Fibroblast of skin of left quadriceps (primary cell): ENCODE results near the gene NR2F1-AS1.

ENCODE experiments used
- DNase-seq, 2 experiments: peaks; one replicate each; pipeline ENCODE4 v3.0.0-alpha.2; 2013; ENCODE audit warnings: low read depth in 2 of 2

The NR2F1-AS1 gene

GRCh38 chr5:93589152-93589828 is 8.3 kb upstream of the NR2F1-AS1 start:
- no peak for DNase-seq

- no peak for DNase-seq
Measured at GRCh38 chr5:93588352-93589151, 7.5 kb upstream of the NR2F1-AS1 start.

DNA sequence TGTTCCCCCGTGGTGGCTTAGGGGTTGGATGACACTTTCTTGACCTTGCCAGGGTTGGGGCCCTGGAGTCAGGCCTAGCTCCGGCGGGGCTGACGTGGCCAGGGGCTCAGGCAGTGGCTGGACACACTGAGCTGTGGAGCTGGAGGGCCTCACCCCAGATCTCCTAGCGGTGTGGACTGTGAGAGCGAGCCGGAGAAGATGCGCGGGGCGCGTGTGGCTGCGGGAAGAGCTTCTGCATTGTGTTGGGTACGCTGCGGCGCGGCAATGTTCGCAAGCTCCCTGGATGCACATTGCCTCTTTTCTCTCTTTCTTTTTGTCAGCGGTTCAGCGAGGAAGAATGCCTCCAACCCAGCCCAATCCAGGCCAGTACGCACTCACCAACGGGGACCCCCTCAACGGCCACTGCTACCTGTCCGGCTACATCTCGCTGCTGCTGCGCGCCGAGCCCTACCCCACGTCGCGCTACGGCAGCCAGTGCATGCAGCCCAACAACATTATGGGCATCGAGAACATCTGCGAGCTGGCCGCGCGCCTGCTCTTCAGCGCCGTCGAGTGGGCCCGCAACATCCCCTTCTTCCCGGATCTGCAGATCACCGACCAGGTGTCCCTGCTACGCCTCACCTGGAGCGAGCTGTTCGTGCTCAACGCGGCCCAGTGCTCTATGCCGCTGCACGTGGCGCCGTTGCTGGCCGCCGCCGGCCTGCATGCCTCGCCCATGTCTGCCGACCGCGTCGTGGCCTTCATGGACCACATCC is 6.8 kb upstream of the NR2F1-AS1 start:
- DNase-seq, result no peak

GRCh38 chr5:93586736-93587596 is 5.9 kb upstream of the NR2F1-AS1 start:
- no peak for DNase-seq

- no peak for DNase-seq
Measured at GRCh38 chr5:93585767-93586385, 4.9 kb upstream of the NR2F1-AS1 start.

DNA sequence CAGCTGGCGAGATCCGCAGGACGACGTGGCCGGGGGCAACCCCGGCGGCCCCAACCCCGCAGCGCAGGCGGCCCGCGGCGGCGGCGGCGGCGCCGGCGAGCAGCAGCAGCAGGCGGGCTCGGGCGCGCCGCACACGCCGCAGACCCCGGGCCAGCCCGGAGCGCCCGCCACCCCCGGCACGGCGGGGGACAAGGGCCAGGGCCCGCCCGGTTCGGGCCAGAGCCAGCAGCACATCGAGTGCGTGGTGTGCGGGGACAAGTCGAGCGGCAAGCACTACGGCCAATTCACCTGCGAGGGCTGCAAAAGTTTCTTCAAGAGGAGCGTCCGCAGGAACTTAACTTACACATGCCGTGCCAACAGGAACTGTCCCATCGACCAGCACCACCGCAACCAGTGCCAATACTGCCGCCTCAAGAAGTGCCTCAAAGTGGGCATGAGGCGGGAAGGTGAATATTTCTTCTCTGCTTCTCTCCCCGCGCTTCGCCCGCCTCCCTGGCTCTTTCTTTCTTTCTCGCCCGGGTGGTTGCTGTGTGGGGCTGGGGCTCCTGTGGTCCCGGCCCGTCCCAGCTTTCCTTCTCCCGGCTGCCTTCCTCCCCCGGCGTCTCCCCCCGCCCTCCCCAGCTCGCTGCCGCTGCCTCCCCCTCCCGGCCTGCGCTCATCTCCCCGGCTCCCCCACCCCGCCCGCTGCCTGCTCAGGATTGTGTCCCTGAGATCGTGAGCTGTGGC is 4.2 kb upstream of the NR2F1-AS1 start:
- DNase-seq, result no peak

- DNase-seq, result no peak
Measured at GRCh38 chr5:93584596-93585040, 3.6 kb upstream of the NR2F1-AS1 start.

GRCh38 chr5:93583768-93584595 is 3.0 kb upstream of the NR2F1-AS1 start:
- DNase-seq, result peak in 1 of 2 experiments; percentile 32

DNA sequence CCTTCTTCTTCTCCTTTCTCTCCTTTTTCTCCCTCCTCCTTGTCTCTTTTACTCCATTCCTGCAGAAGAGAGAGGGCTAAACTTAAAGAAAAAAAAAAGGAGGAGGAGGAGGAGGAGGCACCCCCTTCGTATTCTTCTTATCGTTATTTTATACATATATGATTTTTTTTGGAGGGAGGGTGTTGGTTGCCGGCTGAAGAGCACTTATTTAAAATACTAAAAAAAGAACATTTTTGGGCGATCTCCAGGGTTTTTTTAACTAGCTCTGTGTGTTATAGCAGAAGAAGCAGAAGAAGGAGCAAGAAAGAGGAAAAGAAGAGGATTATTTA is 2.4 kb upstream of the NR2F1-AS1 start:
- DNase-seq, result no peak

DNA sequence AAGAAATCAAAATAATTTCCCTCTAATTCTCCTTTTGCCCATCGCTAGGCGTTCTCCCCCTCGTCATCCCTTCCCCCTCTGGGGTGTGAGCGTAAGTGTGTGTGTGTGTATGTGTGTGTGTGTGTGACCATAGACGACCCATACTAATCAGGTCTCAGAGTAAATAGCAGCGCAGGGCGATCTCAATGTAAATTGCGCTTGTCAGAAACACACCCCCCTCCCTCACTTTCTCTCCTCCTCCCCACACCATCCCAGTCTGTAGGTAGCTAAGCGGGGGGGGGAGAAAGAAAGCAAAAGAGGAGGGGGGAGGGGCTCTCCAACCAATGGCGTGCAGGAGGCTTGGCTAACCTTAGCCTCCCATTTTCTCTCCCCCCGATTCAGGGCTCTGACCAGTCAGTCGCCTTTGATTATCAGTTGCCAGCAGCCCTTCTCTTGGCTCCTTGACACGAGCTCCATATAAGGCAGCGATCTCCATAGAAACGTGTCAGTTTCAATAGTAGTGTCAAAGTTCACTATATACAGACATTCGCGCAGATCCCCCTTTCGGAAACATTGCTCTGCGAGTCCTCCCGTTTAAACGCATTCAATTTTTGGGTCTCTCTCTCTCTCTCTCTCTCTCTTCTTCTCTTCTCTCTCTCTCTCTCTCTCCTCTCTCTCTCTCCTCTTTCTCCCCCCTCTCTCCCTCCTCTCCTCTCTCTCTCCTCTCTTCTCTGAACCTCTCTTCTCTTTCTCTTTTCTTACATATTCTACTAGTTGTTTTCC is 1.8 kb upstream of the NR2F1-AS1 start, which contains the start of gene NR2F1:
Gene NR2F1, plus strand, starts transcription at position 546 of the 762 bp plus-strand sequence. CDS start 1,802 bp downstream, outside the sequence.
- peak; percentile 49 to 52 for DNase-seq

- no peak for DNase-seq
Measured at GRCh38 chr5:93582167-93582462, 1.1 kb upstream of the NR2F1-AS1 start.

DNA sequence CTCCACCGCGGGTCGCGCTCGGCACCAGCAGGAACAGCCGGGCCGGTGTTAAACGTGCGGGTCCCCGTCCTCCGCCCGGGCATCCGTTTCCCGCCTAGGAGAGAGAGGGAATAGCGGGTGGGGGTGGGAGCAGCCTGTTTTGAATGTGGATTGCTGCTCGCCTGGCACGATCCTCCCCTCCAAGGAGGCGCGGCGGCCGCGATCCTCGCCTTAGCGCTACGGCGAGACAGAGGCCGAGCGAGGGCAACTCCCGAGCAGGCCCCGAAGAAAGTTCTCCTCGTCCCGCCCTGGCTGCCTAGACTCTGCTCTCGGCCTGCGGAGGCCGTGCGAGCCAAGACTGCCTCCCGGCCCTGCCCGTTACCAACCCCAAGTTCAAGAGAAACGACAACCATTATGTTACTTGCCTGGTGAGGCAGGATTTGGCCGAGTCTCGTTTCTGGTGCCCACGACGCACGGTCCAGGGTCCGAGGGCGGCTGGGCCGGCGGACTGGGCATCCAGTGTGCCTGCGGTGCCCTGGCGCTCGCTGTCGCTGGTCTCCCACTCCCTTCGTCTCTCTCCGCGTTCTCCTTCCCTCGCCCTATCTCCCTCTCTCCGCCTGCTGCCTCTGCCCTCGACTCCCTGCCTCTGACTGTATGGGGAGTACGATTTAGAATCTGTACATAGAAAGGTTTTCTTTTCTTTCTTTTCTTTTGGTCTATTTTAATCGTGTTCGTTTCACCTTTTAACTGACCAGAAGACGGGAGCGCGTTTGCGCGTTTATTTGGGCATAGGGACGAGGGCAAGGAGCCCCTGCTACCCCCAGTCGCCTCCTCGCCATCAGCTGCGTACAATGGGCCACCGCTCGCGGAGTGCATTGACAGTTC is 724 bp downstream of the NR2F1-AS1 start:
- no peak for DNase-seq

DNA sequence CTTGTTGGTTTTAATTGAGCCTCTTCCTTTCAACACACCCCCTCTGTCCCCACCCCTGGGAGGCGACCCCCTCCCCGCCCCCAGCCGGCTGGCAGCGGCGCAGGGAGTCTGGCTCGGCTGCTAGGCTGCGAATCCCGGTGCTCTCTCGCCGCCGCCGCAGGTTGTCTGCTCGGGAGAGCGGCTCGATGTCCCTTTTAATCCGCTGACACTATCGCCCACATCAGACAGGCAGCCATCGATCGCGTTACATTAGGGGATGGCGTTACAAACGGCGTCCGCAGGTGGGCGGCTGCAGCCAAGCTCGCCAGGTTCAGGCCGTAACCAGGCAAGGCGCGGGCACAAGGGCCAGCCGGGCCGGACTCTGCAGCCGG is 1.3 kb downstream of the NR2F1-AS1 start:
- no peak for DNase-seq

DNA sequence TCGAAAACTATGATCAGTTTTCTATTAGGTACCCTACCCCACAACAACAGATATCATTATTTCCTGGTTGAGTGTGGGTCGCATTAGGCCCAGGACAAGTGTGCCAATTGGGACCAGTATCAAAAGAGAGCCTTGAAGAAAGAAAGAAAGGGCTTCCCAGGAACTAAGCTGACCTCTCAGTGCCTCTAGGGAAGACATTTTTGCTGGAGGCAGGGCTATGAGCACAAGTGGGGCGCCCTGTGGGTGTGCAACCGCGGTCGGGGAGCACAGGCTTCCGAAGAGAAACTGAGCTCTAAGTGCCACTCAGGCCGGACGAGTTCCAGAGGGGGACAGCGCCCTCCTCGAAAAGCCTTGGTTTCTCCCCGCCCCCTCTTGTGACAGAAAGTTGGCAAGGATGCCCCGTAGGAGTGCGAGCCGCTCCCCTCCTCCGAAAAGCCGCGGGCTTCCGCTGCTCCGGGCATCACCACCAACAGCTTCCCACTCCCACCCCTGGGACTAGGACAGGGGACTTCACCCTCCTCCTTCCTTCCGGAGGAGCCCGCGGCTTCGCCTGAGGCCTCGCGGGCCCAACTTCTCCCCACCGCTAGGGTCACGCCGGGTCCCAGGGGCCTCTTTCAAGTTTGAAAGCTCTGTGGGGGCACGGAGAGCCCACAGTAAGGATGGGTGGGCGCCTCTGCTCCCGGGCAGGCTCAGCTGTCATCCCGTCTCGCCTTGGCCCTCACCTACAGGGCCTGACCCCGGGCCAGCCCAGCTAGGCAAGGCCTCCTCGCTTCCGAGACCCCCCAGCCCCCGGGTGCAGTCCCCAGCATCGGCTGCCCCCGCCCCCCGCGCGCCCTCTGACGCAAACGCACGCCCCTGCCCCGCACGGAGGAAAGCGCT is 2.0 kb downstream of the NR2F1-AS1 start:
- no peak for DNase-seq

DNA sequence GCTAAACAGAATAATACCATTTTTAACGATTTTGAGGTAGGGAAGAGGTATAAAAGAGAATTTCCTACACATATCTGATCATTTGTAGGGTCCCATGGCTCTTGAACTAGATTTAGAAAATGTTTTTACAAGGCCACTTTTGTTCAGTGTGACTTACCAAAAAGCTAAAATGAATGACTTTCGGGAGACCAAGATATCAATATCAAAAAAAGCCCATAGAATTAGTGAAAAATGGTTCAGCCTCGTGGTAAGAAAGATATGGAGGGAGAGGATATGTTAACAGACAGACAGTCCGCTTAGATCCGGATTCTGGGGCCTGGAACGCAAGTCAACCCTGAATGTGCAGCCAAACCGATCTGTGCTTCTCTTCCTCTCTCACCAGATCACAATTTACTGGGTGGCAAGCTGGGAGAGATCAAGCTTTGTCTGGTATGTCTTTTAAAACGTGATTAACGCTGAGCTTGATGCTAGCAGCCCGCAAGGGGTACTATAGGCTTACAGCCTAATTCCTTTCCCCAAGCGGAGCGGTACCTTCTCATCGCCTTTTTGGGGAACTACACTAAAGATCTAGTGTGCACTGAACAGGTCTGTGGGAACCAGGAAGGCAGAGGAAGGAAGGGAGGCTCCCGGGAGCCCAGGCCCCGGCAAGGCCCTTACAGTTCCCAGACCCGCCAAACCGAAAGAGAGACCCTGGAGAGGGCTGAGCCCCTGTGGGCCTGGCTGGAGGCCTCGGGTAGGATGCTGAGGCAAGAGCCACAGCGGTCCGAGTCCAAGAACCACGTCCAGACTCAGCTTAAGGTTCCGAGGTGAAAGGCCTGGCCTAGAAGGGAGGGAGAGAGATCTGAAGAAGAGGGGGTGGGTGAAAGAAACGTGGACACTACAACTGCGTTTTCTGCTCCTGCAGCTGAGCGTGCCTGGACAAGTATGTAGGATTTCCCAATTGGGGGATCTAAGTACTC is 2.9 kb downstream of the NR2F1-AS1 start:
- no peak for DNase-seq
